NCI-H446 (cell line): ENCODE data around the gene CHRNA1.
A peak's percentile ranks its signal among the peaks of the same experiment; 100 is the strongest.

ENCODE experiments used
- DNase-seq, 2 experiments: peaks; one replicate each; lab custom pipeline; 2025; lab: John Stamatoyannopoulos, UW

The CHRNA1 gene

GRCh38 chr2:174764280-174765255, at the start of gene CHRNA1:
TSS of gene CHRNA1 (minus strand) at chr2:174764472. CDS start at chr2:174764394, 78 bp downstream.
- DNase-seq, result peak in 1 of 2 experiments; percentile 36

- no peak for DNase-seq
Observed at GRCh38 chr2:174812037-174812436, 47.8 kb upstream of the CHRNA1 start.

GRCh38 chr2:174807931-174808330, 43.7 kb upstream of the CHRNA1 start:
- no peak for DNase-seq

- DNase-seq, result no peak
Observed at GRCh38 chr2:174805803-174806202, 41.5 kb upstream of the CHRNA1 start.

DNA sequence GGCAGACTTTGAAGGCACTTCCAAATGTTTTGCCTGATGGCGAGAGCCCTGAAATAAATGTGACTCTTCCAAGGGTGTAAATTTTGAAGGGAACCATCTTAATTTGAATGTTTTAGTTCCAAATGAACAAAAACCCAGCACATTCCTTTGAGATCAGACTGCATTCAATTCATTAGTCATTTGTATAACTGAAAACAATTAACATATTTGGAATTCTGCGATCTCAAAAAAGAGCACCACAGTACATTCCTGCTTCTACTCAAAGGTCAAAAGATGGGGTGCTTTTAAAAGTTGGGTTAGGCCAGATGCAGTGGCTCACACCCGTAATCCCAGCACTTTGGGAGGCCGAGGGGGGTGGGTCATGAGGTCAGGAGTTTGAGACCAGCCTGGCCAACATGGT, 38.2 kb upstream of the CHRNA1 start:
- no peak for DNase-seq

DNA sequence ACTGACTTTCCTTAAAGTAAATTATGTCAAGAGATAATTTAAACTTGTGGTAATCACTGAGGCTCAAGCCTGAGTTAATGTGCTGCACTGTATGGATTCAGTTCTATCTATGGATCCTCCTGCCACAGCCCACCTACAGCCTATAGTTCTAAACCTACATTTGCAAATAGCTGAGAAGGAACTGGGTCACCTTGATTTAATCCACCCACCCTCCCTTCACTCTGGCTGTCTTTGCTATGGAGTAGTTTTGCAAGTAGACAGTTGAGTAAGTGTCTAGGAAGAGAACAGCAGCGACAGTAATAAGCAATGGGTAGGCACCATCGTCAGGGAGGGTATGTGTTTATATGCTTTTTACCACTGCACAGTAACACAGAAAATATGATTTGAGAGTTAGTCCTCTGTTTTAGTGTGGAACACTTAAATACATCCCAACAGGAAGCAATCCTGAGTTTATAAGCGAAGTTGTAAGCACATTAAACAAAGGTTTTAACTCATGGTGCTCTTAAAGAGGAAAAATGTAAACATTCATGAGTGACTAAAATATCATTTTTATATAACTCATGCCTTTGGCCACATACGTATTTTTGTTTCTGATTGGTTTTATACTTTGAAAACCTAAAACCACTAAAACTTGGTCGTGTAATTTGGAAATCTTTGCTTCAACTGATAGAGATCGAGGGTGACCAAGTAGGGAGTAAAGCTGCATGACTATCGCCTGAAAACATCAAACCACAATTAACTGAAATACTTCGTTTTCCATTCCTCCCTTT, 36.3 kb upstream of the CHRNA1 start:
- DNase-seq, result no peak

- DNase-seq, result no peak
Observed at GRCh38 chr2:174798801-174799200, 34.5 kb upstream of the CHRNA1 start.

DNA sequence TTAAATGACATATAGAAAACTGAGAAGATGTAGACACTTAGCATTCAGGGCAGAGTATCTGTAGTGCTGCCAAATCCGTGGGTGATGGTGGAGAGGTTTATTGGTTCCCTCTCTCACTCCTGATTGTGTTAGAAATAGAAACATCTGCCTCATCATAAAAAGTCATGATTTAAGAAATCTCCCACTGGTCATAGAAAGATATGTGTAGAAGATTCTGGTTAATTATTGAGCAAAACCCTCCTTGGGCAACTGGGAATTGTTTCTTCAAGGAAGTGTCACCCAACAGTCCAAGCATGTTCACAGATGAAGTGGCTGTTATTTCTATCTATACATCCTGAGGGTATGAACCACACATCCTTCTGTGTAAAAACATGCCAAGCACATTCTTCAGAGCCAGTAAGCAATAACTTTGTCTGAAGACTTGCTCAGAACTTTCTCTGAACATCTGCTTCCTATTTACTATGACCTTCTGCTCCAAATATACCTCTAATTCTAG, 33.6 kb upstream of the CHRNA1 start:
- no peak for DNase-seq

DNA sequence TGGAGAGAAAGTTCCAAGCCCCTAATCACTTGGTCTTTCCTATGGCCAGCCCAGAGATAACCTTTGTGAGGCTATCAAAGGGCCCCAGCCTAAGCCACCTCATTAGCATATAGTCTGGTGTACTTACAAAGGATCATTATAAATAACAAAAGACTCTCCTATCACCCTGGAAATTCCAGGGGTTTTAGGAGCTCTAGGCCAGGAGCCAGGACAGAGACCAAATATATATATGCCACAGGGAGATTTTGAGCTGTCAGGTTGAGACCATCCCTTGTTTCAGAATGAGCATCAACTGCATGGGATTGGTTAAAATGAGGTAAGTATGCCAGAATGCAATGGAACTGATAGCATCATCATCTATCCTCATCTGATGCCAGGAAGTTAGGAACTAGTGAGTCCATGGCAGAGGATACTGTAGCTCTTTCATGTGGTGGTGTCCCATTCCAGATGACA, 32.1 kb upstream of the CHRNA1 start:
- DNase-seq, result no peak

GRCh38 chr2:174794851-174795374, 30.6 kb upstream of the CHRNA1 start:
- DNase-seq, result no peak

GRCh38 chr2:174792309-174793025, 28.2 kb upstream of the CHRNA1 start:
- no peak for DNase-seq

DNA sequence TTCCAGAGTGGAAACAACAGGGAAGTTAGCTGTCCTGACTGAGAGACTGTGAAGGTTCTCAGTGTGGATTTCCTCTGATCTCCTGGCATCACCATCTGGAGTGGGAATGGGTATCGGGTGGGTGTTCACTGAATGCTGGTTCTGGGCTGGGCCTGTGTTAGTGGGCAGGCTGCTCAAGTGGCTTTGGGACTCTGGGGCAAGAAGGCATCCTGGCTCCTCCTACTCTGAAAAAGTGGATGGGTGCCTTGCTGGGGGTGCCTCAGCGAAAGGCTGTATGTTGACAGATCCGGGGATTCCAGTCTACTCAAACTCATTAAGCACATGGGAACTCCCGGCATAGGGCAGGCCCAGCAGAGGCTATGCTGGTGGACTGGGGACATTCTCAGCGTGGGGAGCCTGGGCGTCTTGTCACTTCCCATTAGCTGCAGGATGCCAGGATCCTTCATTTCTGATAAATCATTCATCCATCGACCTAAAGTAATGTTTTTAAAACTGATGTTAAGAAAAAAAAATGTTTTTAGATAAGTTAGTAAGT, 27.5 kb upstream of the CHRNA1 start:
- no peak for DNase-seq

DNA sequence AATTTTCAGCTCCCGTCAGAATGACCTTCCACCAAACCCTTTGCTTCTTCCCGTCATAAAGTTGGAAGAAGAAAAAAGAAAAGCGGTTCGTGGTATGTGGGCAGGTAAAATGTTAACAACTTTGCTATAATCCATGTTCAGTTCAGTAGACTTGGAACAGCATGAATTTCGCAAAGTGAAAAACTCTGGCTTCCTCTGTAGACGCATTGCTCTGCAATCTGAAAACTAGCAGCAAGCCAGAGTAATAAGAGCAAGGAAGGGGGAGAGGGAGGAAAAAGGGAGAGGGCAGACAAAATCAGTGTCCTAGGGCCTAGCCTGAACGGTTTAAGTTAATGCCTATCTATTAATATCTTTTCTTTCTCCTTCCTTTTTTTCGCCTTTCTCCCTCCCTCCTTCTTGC, 26.7 kb upstream of the CHRNA1 start:
- DNase-seq, result no peak

DNA sequence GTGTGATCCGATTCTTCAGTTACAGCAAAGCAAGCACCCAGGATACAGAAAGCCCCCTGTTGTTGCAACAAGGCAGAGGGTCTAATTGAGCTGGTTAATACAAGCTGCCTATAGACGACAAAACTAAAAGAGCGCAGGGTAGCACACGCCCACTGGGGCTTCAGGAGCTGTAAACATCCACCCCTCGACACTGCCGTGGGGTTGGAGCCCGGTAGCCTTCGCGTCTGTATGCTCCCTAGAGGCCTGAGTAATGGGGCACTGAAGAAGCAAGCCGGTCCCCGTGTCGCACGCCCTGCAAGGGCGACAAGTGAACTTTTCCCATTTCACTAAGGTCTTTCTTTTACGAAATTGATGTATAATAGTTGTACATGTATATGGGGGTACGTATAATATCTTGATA, 24.7 kb upstream of the CHRNA1 start:
- DNase-seq, result no peak

DNA sequence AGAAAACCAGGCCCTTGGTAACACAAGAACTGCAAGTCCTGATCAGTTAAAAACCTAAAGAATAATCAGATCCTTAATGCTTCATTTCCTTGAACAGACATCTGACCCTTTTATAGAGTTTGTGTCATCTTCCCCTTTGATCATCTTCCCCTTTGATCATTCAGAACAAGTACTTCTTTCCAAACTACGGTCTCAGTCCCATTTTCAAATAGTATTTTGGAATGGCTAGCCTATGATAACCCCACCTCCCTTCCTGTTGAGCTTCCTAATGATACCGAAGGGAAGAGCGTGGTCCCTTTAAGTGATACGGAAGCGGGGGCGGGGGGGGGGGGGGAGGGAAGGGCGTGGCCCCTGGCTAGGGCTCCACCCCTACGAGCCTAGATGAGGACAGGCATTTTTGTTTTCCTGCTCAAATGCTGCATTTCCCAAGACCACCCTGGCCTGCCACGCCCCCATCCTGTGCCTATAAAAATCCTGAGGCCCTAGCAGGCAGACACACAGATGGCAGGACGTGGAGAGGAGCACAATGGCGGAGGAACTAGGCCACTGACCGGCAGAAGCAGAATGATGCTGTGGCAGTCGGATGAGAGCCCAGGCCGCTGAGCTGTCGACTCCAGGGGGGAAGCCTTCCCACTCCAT, 24.1 kb upstream of the CHRNA1 start:
- no peak for DNase-seq

DNA sequence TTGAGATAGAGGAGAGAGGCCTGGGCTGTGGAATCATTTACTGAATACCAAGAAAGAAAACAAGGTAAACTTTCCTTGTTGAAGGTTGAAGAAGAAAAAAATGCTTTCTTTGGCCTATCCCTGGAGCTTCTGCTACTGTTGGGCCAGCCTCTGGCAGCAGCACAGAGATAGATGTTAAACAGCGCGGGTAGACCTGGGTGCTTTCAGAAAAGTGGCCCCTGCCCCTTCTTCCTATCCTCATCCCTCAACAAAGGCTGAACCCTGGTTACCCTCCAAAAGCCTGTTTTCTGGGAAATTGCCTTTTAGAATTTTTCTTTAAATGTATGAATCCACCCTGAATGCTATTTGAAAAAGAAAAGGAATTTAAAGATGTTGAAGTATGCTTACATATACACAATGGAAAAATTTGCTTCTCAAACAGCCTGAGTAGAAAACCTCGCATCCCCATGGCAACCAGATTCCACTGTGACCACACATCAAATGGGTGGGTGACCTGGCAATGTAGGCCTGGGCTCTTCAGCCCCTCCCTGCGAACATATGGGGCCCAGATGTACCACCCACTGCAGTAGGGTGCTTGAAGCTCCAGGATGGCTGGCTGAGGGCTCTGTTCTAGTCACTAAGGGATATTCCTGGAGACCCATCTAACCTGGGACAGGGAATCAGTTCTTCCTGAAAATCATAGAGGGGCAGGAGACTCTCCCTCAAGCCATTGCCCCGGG, 23.4 kb upstream of the CHRNA1 start:
- DNase-seq, result no peak

DNA sequence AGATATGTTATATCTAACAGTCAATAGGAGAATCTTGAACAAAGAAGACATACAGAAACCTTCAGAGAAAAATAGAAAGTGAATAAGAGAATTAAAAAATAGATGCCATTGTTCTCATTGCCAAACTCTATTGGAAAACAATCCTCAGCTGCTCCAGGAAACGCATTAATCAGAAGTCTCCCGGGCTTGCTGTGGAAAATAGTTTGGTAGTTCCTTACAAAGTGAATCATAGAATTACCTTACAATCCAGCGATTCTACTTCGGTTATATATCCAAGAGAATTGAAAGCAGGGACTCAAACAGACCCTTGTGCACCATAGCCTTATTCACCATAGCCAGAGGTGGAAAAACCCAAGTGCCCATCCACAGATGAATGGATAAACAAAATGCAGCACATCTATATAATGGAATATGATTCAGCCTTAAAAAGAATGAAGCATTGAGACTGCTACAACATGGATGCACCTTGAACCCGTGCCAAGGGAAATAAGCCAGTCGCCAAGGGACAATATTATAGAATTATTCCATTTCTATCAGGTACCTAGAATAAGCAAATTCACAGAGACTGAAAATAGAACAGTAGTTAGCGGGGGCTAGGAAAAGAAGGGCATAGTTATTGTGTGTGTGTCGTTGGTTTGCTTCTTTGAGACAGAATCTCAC, 21.9 kb upstream of the CHRNA1 start:
- no peak for DNase-seq

- no peak for DNase-seq
Observed at GRCh38 chr2:174785481-174785880, 21.2 kb upstream of the CHRNA1 start.

DNA sequence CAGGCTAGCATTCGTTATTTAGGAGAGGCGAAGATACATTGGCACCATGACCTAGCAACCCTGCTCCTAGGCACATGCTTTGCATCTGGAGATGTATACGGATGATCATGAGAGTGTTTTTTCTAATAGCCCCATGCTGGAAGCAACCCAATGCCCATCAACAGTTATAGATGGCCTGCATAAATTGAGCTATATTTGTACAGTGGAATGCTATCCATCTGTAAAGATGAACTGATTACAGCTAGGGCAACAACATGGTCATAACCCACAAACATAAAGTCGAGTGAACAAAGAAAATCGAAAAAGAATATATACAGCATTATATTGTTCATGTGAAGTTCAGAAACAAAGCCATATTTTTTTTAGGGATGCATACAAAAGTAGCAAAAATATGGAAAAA, 20.6 kb upstream of the CHRNA1 start:
- no peak for DNase-seq

- no peak for DNase-seq
Observed at GRCh38 chr2:174784316-174784715, 20.0 kb upstream of the CHRNA1 start.
